Esophagus muscularis mucosa (tissue), 4 donors: Measurements from ENCODE around the gene LMOD3. TPM values are rescaled to one million over a fixed set of nuclear protein-coding genes. Genes with fewer than 3 reads are reported as not detected.

ENCODE experiments used
- DNase-seq: peaks from one replicate; pipeline ENCODE4 v3.0.0-alpha.2; 2017; ENCODE audit errors: extremely low spot score
- H3K27ac ChIP-seq, 4 donors: fragments of 200-600 bp; sonication (generic); replicated peaks in 1 of 4; 1 replicate in 3 of 4; 2 replicates in 1 of 4; pipeline ENCODE4 v1.5.1; 2016 to 2019; ENCODE audit warnings: mild to moderate bottlenecking in 1 of 4
- H3K27me3 ChIP-seq, 4 donors: fragments of 200-600 bp; sonication (generic); one replicate each; pipeline versions ENCODE4 v1.5.1 to v1.6.0; 2016 to 2019
- H3K36me3 ChIP-seq, 4 donors: fragments of 200-600 bp; sonication (generic); one replicate each; pipeline ENCODE4 v1.5.1; 2016 to 2019
- H3K4me1 ChIP-seq, 4 donors: fragments of 200-600 bp; sonication (generic); one replicate each; pipeline ENCODE4 v1.5.1; 2016 to 2019
- H3K4me3 ChIP-seq, 4 donors: fragments of 200-600 bp; sonication (generic); 1 replicate in 2 of 4; 2 replicates in 2 of 4; pipeline ENCODE4 v1.5.1; 2016 to 2019; ENCODE audit warnings: mild to moderate bottlenecking in 4 of 4, moderate library complexity in 1 of 4
- H3K9me3 ChIP-seq, 4 donors: fragments of 200-600 bp; sonication (generic); 1 replicate in 3 of 4; 2 replicates in 1 of 4; pipeline ENCODE4 v1.5.1; 2016 to 2019
- EP300 ChIP-seq: sonication (generic); formaldehyde crosslinking; IDR thresholded peaks from one replicate; pipeline ENCODE4 v1.6.1; 2017; ENCODE audit warnings: antibody characterized with exemption
- POLR2A ChIP-seq: fragments of 450-650 bp; IDR thresholded peaks from one replicate; pipeline ENCODE4 v1.6.1; 2017; ENCODE audit warnings: antibody characterized with exemption, moderate library complexity, mild to moderate bottlenecking, low read depth
- POLR2AphosphoS5 ChIP-seq, 2 donors: sonication (generic); formaldehyde crosslinking; IDR thresholded peaks; one replicate each; pipeline ENCODE4 v1.6.1; 2017; ENCODE audit warnings: antibody characterized with exemption in 2 of 2
- WGBS: methylation state at CpG from one replicate; pipeline ENCODE4 v1.1.5; 2018; 5-methylcytosine and 5-hydroxymethylcytosine counted together
- intact Hi-C: fragments of 100-400 bp; cut with DNase I; formaldehyde crosslinking; loops from one replicate; pipeline ENCODE4 v1.15.1; 2023
- total RNA-seq, 4 donors: library from RNA; depleted of rRNA; stranded (reverse); fragments of >200 nt; gene quantifications; one replicate each; pipeline versions ENCODE4 v1.1.0 to v1.2.1, GENCODE V29; 2016
- TF ChIP-seq, protein P1 (sequence below), 3 experiments: fragments of 200-600 bp in 2 of 3; fragments of 450-650 bp in 1 of 3; sonication (generic) in 2 of 3; IDR thresholded peaks; one replicate each; pipeline ENCODE4 v1.5.1; 2017 to 2019; ENCODE audit warnings: antibody characterized with exemption in 3 of 3, mild to moderate bottlenecking in 2 of 3, moderate library complexity in 1 of 3

LMOD3 gene
- 1 to 10 TPM in 2 of 4 donors, under 1 TPM in 2; 0.50 to 2.9 (median 1.3) TPM for total RNA-seq

- no peaks in the 10 kb centered on the region for H3K36me3 ChIP-seq
- 34% methylated on average over 3 of the region's 3 CpGs for WGBS
- intact Hi-C loops: loop anchor here (5.0 kb wide), 1 partner anchor 185 kb away; no protein-coding TSS in a partner anchor
- H3K27me3 ChIP-seq: no peaks in the 10 kb centered on the region
- H3K9me3 ChIP-seq: no peaks in the 10 kb centered on the region
- H3K4me3 ChIP-seq: peak within 1 kb of the TSS; percentile 19 to 42 (median 35)
- H3K4me1 ChIP-seq: peaks cover 0 to 26% (median 19%) of the 10 kb centered on the region in 4 donors
- H3K27ac ChIP-seq: peak within 1 kb of the TSS; percentile 2 to 63 (median 53)
- no peak for TF ChIP-seq EP300
- TF ChIP-seq, protein P1, sequence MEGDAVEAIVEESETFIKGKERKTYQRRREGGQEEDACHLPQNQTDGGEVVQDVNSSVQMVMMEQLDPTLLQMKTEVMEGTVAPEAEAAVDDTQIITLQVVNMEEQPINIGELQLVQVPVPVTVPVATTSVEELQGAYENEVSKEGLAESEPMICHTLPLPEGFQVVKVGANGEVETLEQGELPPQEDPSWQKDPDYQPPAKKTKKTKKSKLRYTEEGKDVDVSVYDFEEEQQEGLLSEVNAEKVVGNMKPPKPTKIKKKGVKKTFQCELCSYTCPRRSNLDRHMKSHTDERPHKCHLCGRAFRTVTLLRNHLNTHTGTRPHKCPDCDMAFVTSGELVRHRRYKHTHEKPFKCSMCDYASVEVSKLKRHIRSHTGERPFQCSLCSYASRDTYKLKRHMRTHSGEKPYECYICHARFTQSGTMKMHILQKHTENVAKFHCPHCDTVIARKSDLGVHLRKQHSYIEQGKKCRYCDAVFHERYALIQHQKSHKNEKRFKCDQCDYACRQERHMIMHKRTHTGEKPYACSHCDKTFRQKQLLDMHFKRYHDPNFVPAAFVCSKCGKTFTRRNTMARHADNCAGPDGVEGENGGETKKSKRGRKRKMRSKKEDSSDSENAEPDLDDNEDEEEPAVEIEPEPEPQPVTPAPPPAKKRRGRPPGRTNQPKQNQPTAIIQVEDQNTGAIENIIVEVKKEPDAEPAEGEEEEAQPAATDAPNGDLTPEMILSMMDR (IDR thresholded peaks at IDR 0.05): no peak
- TF ChIP-seq POLR2AphosphoS5 (IDR thresholded peaks at IDR 0.05): no peak
- no peak for TF ChIP-seq POLR2A
- DNase-seq: no peak
Measured at GRCh38 chr3:69122403-69122802, at the start of gene LMOD3. LMOD3 (minus strand) TSS chr3:69122595; CDS start chr3:69122386, 209 bp downstream.

GRCh38 chr3:69172058-69172457 is 49.7 kb upstream of the LMOD3 start:
- intact Hi-C loops: no loop called here
- 100% methylated on average over 1 of the region's 1 CpG for WGBS
- DNase-seq: no peak
- Histone ChIP-seq H3K4me1 (peaks cover 7 to 18% (median 14%) of the 10 kb centered on the region in 4 donors), H3K27ac (no peak overlapping the region), H3K4me3 (no peak overlapping the region), H3K27me3 (no peaks in the 10 kb centered on the region), H3K9me3 (no peaks in the 10 kb centered on the region), H3K36me3 (peaks cover 0 to 28% (median 3%) of the 10 kb centered on the region in 4 donors)
- TF ChIP-seq, protein P1 (IDR thresholded peaks at IDR 0.05): no peak
- TF ChIP-seq POLR2AphosphoS5 (IDR thresholded peaks at IDR 0.05): no peak
- TF ChIP-seq EP300: no peak
- TF ChIP-seq POLR2A: no peak

DNA sequence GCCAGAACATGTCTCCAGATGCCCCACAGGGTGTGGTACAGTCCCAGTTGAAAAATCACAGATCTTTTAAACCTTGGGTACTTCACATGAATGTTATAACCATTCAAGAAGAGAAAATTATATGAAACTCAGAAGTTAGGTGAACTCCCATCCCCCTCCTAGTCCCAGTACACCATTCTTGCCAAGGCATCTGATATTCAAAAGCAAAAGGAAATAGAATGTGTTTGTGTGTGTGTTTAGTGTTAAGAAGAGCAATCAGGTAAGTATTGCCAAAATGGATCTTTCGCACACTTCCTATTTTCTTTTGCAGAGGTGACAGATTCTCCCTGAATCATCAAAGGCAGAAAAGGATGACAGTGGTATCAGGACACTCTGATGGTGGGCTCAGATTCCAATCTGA is 44.1 kb upstream of the LMOD3 start:
- H3K27me3 ChIP-seq: no peaks in the 10 kb centered on the region
- no peaks in the 10 kb centered on the region for H3K9me3 ChIP-seq
- 93% methylated on average over 1 of the region's 1 CpG for WGBS
- peaks cover 0 to 12% (median under 1%) of the 10 kb centered on the region in 4 donors for H3K36me3 ChIP-seq
- intact Hi-C loops: no loop called here
- H3K27ac ChIP-seq: no peak overlapping the region
- H3K4me3 ChIP-seq: no peak overlapping the region
- no peak for TF ChIP-seq POLR2A
- TF ChIP-seq EP300: no peak
- TF ChIP-seq POLR2AphosphoS5 (IDR thresholded peaks at IDR 0.05): no peak
- TF ChIP-seq, protein P1 (IDR thresholded peaks at IDR 0.05): no peak
- no peak for DNase-seq
- no peaks in the 10 kb centered on the region for H3K4me1 ChIP-seq

- Histone ChIP-seq H3K27ac (no peak overlapping the region), H3K4me1 (no peaks in the 10 kb centered on the region), H3K9me3 (no peaks in the 10 kb centered on the region), H3K27me3 (no peaks in the 10 kb centered on the region), H3K36me3 (peaks cover 0 to 5% (median 0%) of the 10 kb centered on the region in 4 donors), H3K4me3 (no peak overlapping the region)
- intact Hi-C loops: no loop called here
- TF ChIP-seq EP300 (no peak), POLR2AphosphoS5 (IDR thresholded peaks at IDR 0.05) (no peak)
- 95% methylated on average over 4 of the region's 4 CpGs for WGBS
- no peak for DNase-seq
Measured at GRCh38 chr3:69165744-69166143, 43.3 kb upstream of the LMOD3 start.

DNA sequence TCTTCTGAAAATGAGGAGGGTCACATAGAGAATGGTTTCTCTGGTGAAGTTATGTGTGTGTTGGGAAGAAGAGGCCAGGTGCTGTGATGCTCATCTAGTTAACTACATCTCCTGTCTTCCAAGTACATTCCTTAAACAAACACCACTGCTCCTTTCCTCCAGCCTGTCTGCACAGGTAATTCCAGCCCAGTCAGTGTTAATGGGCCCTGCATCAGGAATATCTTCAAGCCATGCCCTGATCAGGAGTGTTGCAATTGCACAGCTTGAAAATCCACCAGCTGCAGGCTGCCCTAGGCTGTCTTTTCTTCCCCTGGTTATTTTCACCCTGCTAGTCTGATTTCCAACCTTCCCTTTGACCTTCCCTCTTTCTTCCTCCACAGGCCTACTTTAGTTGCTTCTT is 41.9 kb upstream of the LMOD3 start:
- intact Hi-C loops: loop anchor here (5.0 kb wide), 1 partner anchor 248 kb away; no protein-coding TSS in a partner anchor
- TF ChIP-seq, protein P1 (IDR thresholded peaks at IDR 0.05): no peak
- TF ChIP-seq POLR2AphosphoS5 (IDR thresholded peaks at IDR 0.05): no peak
- TF ChIP-seq EP300: no peak
- no peak for TF ChIP-seq POLR2A

More for the DNA sequence above, 41.9 kb upstream of the LMOD3 start:
- no peak for DNase-seq
- H3K36me3 ChIP-seq: no peaks in the 10 kb centered on the region
- H3K27me3 ChIP-seq: no peaks in the 10 kb centered on the region
- H3K9me3 ChIP-seq: no peaks in the 10 kb centered on the region
- no peaks in the 10 kb centered on the region for H3K4me1 ChIP-seq
- no peak overlapping the region for H3K4me3 ChIP-seq
- no peak overlapping the region for H3K27ac ChIP-seq
